Measurements from ENCODE around the gene PCYT1A.

DNA sequence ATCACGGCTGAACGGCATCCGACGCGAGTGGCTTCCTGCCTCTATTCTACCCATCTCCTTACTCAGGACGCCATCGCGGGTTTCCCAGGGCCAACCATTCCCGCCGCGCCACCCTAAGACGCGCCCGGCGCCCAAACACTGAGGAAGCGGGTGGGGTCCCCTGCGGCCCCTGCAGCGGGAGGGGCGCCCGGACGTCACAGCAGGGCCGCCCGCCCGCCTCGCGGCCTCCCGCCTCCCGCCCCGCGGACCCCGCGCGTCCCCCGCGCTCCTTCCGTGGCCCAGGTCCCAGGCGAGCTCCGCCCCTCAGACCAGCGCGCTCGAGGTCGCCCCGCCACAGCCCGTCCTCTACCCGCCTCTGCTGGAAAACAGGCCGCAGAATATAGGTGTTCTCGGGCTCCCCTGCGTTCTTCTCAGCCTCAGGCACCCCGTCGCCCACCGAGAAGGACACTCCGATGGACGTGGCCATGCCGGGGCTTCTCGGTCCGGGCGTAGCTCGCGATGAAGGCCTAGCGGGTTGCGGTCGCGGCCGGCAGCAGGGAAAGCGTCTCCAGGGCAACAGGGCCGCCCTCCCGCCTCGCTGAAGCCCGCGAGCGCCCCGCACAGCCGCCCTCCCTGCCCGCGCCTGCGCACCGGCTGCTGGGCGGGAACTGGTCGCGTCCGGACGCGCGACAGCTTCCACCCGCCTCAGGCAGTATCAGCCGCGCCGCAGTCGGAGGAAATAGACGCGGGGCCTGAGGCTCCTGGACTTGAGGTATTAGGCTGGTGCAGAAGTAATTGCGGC, 30.4 kb upstream of the PCYT1A start, which contains the start of gene DYNLT2B:
- peak; percentile 31 for TF ChIP-seq CTCF (IDR thresholded peaks at IDR 0.05; ENCODE audit: borderline replicate concordance, extremely low read depth, low read length, poor library complexity, severe bottlenecking)
- no peak for TF ChIP-seq EZH2 (IDR thresholded peaks at IDR 0.05; ENCODE audit: borderline replicate concordance, low read depth, low read length, severe bottlenecking)

Measured in DND-41 (cell line).